ENCODE results near the gene CLMN.

DNA sequence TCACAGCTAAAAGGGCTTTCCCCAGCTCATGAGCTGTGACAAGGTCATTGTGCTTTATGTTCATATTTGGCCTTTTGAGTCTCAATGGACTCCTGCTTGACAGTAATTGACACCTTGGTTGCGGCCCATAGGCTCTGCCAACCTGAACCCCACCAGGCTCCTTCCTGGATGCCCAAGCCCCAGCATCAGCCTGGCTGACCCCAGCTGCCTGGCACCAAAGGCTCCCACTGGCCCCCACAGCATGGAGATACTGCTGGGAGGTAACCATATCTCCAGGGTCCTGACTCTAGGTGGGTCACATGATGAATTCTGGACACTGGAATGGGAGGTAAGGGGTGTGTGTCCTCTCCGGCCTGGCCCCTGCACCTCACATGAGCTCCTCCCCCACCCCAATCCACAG lies 50.2 kb downstream of the CLMN start:
- TF ChIP-seq POLR2A (IDR thresholded peaks at IDR 0.05): no peak
- TF ChIP-seq, protein P1, sequence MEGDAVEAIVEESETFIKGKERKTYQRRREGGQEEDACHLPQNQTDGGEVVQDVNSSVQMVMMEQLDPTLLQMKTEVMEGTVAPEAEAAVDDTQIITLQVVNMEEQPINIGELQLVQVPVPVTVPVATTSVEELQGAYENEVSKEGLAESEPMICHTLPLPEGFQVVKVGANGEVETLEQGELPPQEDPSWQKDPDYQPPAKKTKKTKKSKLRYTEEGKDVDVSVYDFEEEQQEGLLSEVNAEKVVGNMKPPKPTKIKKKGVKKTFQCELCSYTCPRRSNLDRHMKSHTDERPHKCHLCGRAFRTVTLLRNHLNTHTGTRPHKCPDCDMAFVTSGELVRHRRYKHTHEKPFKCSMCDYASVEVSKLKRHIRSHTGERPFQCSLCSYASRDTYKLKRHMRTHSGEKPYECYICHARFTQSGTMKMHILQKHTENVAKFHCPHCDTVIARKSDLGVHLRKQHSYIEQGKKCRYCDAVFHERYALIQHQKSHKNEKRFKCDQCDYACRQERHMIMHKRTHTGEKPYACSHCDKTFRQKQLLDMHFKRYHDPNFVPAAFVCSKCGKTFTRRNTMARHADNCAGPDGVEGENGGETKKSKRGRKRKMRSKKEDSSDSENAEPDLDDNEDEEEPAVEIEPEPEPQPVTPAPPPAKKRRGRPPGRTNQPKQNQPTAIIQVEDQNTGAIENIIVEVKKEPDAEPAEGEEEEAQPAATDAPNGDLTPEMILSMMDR (IDR thresholded peaks at IDR 0.05): no peak

Measured in prostate gland (tissue), 2 donors.